Natural killer cell (primary cell): ENCODE results near the gene PTCH1. TPM values are rescaled to one million over a fixed set of nuclear protein-coding genes. Genes with fewer than 3 reads are reported as not detected.

Source experiments
- ATAC-seq, 3 donors: fragments of 150-1000 bp in 2 of 3; fragments of 200-7000 bp in 1 of 3; cut with Tn5 transposase; 1 replicate in 1 of 3; 2 replicates in 2 of 3; pipeline ENCODE4 v1.10.0; 2021; ENCODE audit warnings: mild to moderate bottlenecking in 2 of 3, moderate library complexity in 2 of 3
- DNase-seq, 2 donors: peaks; one replicate each; pipeline versions ENCODE4 v3.0.0 to v3.0.0-alpha.2; 2013 to 2021; ENCODE audit warnings: mixed read lengths in 1 of 2
- H3K27ac ChIP-seq: one replicate; pipeline ENCODE4 v1.5.1; 2013; ENCODE audit warnings: mild to moderate bottlenecking, low read length
- H3K27me3 ChIP-seq: one replicate; pipeline ENCODE4 v1.6.1; 2013; ENCODE audit warnings: low read length; ENCODE audit not compliant: control insufficient read depth, insufficient read depth
- H3K36me3 ChIP-seq: one replicate; pipeline ENCODE4 v1.6.1; 2013; ENCODE audit warnings: low read length; ENCODE audit not compliant: control insufficient read depth, insufficient read depth
- H3K4me1 ChIP-seq: one replicate; pipeline ENCODE4 v1.6.1; 2013; ENCODE audit warnings: low read length; ENCODE audit not compliant: control insufficient read depth, insufficient read depth
- H3K4me3 ChIP-seq: one replicate; pipeline ENCODE4 v1.5.1; 2013; ENCODE audit warnings: low read length
- H3K9me3 ChIP-seq: one replicate; pipeline ENCODE4 v1.6.1; 2013; ENCODE audit warnings: low read length; ENCODE audit not compliant: control insufficient read depth, insufficient read depth
- H3K27ac Mint-ChIP-seq, 2 donors: one replicate each; pipeline ENCODE4 v1.8.0; 2022; ENCODE audit warnings: mild to moderate bottlenecking in 2 of 2, mixed read lengths in 2 of 2, moderate library complexity in 1 of 2
- H3K27me3 Mint-ChIP-seq, 2 donors: one replicate each; pipeline ENCODE4 v1.8.0; 2022; ENCODE audit warnings: low read depth in 2 of 2, mixed read lengths in 2 of 2
- H3K36me3 Mint-ChIP-seq: one replicate; pipeline ENCODE4 v1.8.0; 2022; ENCODE audit warnings: mixed read lengths
- H3K4me1 Mint-ChIP-seq, 2 donors: one replicate each; pipeline ENCODE4 v1.8.0; 2022; ENCODE audit warnings: mixed read lengths in 2 of 2
- H3K4me3 Mint-ChIP-seq: one replicate; pipeline ENCODE4 v1.8.0; 2022; ENCODE audit warnings: mild to moderate bottlenecking, moderate library complexity, mixed read lengths
- H3K9me3 Mint-ChIP-seq, 2 donors: one replicate each; pipeline ENCODE4 v1.8.0; 2022; ENCODE audit warnings: mixed read lengths in 2 of 2
- WGBS: methylation state at CpG from one replicate; pipeline ENCODE4 v1.1.7; 2013; ENCODE audit warnings: missing lambda C conversion rate; ENCODE audit not compliant: insufficient coverage; 5-methylcytosine and 5-hydroxymethylcytosine counted together
- intact Hi-C: fragments of 100-400 bp; cut with micrococcal nuclease; formaldehyde crosslinking; loops from one replicate; pipeline ENCODE4 v1.14.2; 2022
- total RNA-seq, 4 donors: library from RNA; stranded (reverse); fragments of 120-200 nt in 1 of 4; gene quantifications; one replicate each; pipeline versions ENCODE4 v1.2.3 to v1.2.4, GENCODE V29; 2013 to 2022
- TF ChIP-seq, protein P1 (sequence below): fragments of 200-600 bp; IDR thresholded peaks from one replicate; pipeline ENCODE4 v1.8.0; 2022; ENCODE audit warnings: antibody characterized with exemption

Gene PTCH1
- total RNA-seq, 3 donors from 2014 or later (not counting 1 experiment from before 2014, with no cell fraction given) = 60.9 to 127 (median 82.1) TPM

DNA sequence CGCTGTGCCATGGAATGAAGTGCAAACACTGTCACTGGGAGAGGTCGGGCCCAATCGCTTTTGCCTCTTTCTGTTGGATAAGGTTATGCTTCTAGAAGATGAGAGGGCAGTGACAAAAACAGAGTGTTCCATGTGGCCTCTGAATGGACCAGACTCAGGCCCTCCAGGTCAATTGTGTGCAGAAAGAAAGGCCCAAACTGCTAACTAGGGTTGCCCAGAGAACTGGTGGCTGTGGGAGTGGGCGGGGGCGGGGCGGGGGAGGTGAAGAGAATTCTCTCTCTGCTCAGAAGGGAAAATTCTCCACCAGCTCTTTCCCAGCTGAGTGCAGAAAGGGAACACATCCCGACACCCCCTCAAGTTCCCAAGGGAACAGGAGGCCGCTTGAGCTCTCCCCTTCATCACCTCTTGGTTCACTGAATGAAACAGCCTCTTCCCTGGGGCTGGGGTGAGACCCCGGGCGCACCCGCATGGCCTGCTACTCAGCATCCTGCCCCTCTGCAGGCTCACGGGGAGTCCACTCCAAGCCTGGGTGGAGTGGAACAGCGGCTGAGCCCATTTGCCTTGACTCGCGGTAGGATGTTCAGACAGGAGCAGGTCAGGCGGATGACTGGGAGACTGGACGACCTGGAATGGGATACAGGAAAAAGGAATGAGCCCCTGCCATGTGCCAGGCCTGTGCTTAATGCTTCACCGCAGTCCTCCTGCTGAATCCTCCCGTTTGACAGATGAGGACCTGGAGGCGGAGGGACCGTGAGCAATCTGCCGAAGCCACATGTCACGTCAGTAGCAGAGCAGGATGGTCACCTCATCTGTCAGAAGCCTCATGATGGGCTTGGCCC lies 105.5 kb downstream of the PTCH1 start:
- H3K27me3 ChIP-seq = peaks cover 6% of the 10 kb centered on the region
- 94% methylated on average over 22 of the region's 23 CpGs for WGBS
- peaks cover 17 to 21% of the 10 kb centered on the region in 2 donors for H3K27me3 Mint-ChIP-seq
- DNase-seq (no peak), ATAC-seq (no peak)
- H3K27ac ChIP-seq = no peak overlapping the region
- TF ChIP-seq, protein P1, sequence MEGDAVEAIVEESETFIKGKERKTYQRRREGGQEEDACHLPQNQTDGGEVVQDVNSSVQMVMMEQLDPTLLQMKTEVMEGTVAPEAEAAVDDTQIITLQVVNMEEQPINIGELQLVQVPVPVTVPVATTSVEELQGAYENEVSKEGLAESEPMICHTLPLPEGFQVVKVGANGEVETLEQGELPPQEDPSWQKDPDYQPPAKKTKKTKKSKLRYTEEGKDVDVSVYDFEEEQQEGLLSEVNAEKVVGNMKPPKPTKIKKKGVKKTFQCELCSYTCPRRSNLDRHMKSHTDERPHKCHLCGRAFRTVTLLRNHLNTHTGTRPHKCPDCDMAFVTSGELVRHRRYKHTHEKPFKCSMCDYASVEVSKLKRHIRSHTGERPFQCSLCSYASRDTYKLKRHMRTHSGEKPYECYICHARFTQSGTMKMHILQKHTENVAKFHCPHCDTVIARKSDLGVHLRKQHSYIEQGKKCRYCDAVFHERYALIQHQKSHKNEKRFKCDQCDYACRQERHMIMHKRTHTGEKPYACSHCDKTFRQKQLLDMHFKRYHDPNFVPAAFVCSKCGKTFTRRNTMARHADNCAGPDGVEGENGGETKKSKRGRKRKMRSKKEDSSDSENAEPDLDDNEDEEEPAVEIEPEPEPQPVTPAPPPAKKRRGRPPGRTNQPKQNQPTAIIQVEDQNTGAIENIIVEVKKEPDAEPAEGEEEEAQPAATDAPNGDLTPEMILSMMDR = no peak
- H3K4me3 Mint-ChIP-seq = no peak overlapping the region
- no peaks in the 10 kb centered on the region for H3K36me3 Mint-ChIP-seq
- H3K27ac Mint-ChIP-seq = no peak overlapping the region
- no peaks in the 10 kb centered on the region for H3K9me3 ChIP-seq
- H3K9me3 Mint-ChIP-seq = no peaks in the 10 kb centered on the region
- intact Hi-C loops = no loop called here
- no peaks in the 10 kb centered on the region for H3K4me1 ChIP-seq
- H3K36me3 ChIP-seq = no peaks in the 10 kb centered on the region
- no peak overlapping the region for H3K4me3 ChIP-seq
- no peaks in the 10 kb centered on the region for H3K4me1 Mint-ChIP-seq

DNA sequence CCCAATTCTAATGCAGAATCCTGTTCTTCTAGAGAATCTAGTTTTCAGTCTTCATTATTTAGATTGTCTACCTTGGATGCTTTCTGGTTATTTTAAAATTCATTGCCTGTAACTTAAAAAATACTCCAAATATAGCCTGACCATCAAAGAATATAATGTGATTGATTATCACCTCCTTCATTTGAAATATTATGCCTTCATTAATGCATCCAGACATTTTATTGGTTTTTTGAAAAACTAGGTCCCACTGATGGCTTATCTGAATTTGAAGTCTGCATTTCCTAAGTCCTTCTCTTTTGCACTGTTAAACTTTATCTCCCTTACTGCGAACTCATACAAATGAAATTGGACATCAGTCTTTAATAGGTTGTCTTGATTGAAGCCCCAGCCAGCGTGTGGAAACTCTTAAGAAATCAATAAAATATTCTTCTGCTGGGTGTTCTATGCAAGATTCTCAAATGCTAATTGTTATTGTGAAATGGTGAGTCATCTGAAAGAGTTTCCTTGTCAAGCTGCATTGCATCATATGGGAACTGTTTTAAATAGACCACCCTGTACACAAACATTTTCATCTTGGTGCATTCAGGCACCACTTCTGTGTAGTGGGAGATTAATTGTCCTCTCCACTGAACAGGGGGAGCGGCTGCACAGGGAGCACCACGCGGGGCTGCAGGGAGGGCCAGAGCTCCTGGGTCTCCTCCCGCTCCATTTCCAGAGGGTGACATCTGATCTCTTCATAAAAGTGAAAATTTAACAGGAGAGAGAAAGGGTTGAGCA lies 106.9 kb downstream of the PTCH1 start:
- H3K36me3 Mint-ChIP-seq = no peaks in the 10 kb centered on the region
- WGBS = 82% methylated on average over 5 of the region's 6 CpGs
- Histone ChIP-seq H3K9me3 (no peaks in the 10 kb centered on the region), H3K27me3 (peaks cover 6% of the 10 kb centered on the region), H3K4me1 (no peaks in the 10 kb centered on the region), H3K36me3 (no peaks in the 10 kb centered on the region), H3K27ac (no peak overlapping the region), H3K4me3 (no peak overlapping the region)
- DNase-seq (no peak), ATAC-seq (no peak)
- peaks cover 17 to 19% of the 10 kb centered on the region in 2 donors for H3K27me3 Mint-ChIP-seq
- no peak overlapping the region for H3K4me3 Mint-ChIP-seq
- intact Hi-C loops = no loop called here
- TF ChIP-seq, protein P1 = no peak
- no peaks in the 10 kb centered on the region for H3K9me3 Mint-ChIP-seq
- no peaks in the 10 kb centered on the region for H3K4me1 Mint-ChIP-seq
- no peak overlapping the region for H3K27ac Mint-ChIP-seq

DNA sequence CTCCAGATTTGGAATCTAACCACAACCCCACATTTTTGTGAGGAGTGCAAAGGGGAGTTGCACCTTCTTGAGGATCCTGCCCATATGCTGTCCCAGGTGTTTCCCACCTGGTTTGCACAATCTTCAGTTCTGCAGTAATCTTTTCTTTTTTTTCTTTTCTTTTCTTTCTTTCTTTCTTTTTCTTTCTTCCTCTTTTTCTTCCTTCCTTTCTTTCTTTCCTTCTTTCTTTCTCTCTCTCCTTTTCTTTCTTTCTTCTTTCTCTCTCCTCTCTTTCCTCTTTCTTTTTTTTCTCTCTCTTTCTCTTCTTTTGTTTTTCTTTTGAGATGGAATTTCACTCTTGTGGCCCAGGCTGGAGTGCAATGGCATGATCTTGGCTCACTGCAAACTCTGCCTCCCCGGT lies 109.2 kb downstream of the PTCH1 start:
- Histone ChIP-seq H3K4me3 (no peak overlapping the region), H3K36me3 (no peaks in the 10 kb centered on the region), H3K27ac (no peak overlapping the region), H3K27me3 (peaks cover 6% of the 10 kb centered on the region), H3K4me1 (no peaks in the 10 kb centered on the region), H3K9me3 (no peaks in the 10 kb centered on the region)
- no peaks in the 10 kb centered on the region for H3K4me1 Mint-ChIP-seq
- H3K36me3 Mint-ChIP-seq = no peaks in the 10 kb centered on the region
- no peak overlapping the region for H3K4me3 Mint-ChIP-seq
- no peak for DNase-seq
- intact Hi-C loops = no loop called here
- H3K27ac Mint-ChIP-seq = no peak overlapping the region
- TF ChIP-seq, protein P1 = no peak
- no peak for ATAC-seq
- peaks cover 14 to 28% of the 10 kb centered on the region in 2 donors for H3K27me3 Mint-ChIP-seq
- WGBS = 95% methylated on average over 1 of the region's 1 CpG
- no peaks in the 10 kb centered on the region for H3K9me3 Mint-ChIP-seq
